ENCODE results near the gene CEP120. TPM values are rescaled to one million over a fixed set of nuclear protein-coding genes. Genes with fewer than 3 reads are reported as not detected.
A peak's percentile ranks its signal among the peaks of the same experiment; 100 is the strongest.
"Not testable (repeated sequence)": the region's sequence is repeated elsewhere in the genome, so short reads cannot be mapped to it uniquely, and the experiment has no call there.

Gene CEP120
- total RNA-seq, 1 donor from 2014 or later = 18.7 TPM

DNA sequence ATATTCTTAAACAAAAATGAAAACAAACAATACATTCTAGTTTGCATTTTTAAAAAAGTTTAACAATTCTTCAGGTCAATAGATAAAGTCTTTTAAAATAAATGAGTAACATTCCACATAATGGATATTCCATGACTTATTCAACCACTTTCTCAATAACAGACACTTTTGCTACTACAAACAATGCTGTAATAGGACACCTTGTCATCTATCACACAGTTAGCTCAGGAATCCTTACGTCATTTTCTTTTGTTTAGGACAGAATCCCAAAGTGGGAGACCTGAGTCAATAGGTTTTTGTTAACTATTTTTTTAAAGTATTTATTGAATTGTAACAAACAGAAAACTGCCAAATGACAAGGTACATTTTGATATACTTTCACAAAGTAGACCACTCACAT is 72.5 kb downstream of the CEP120 start:
- H3K4me1 Mint-ChIP-seq (ENCODE audit: unreplicated experiment) = peaks cover 7% of the 10 kb centered on the region
- no peaks in the 10 kb centered on the region for H3K27me3 Mint-ChIP-seq (ENCODE audit: unreplicated experiment)
- no peak for TF ChIP-seq CTCF (IDR thresholded peaks at IDR 0.05)
- peaks cover 20% of the 10 kb centered on the region for H3K36me3 Mint-ChIP-seq (ENCODE audit: unreplicated experiment)
- no peak overlapping the region for H3K4me3 Mint-ChIP-seq (ENCODE audit: unreplicated experiment)
- peaks cover 13% of the 10 kb centered on the region for H3K9me3 Mint-ChIP-seq (ENCODE audit: unreplicated experiment)
- no peak for DNase-seq (ENCODE audit: extremely low spot score, unreplicated experiment)
- no peak overlapping the region for H3K27ac Mint-ChIP-seq (ENCODE audit: unreplicated experiment)

GRCh38 chr5:123344816-123345426 is 78.3 kb downstream of the CEP120 start:
- peak; percentile 77 for TF ChIP-seq CTCF (IDR thresholded peaks at IDR 0.05)
- Mint-ChIP-seq H3K27ac (ENCODE audit: unreplicated experiment) (no peak overlapping the region), H3K4me1 (ENCODE audit: unreplicated experiment) (peaks cover 2% of the 10 kb centered on the region), H3K4me3 (ENCODE audit: unreplicated experiment) (no peak overlapping the region), H3K9me3 (ENCODE audit: unreplicated experiment) (no peaks in the 10 kb centered on the region), H3K27me3 (ENCODE audit: unreplicated experiment) (no peaks in the 10 kb centered on the region), H3K36me3 (ENCODE audit: unreplicated experiment) (peaks cover 13% of the 10 kb centered on the region)
- no peak for DNase-seq (ENCODE audit: extremely low spot score, unreplicated experiment)

GRCh38 chr5:123340928-123341327 is 82.3 kb downstream of the CEP120 start:
- TF ChIP-seq CTCF (IDR thresholded peaks at IDR 0.05) = no peak
- peaks cover 15% of the 10 kb centered on the region for H3K27me3 Mint-ChIP-seq (ENCODE audit: unreplicated experiment)
- H3K4me3 Mint-ChIP-seq (ENCODE audit: unreplicated experiment) = no peak overlapping the region
- H3K4me1 Mint-ChIP-seq (ENCODE audit: unreplicated experiment) = peaks cover 2% of the 10 kb centered on the region
- no peak overlapping the region for H3K27ac Mint-ChIP-seq (ENCODE audit: unreplicated experiment)
- no peak for DNase-seq (ENCODE audit: extremely low spot score, unreplicated experiment)
- no peaks in the 10 kb centered on the region for H3K9me3 Mint-ChIP-seq (ENCODE audit: unreplicated experiment)
- no peaks in the 10 kb centered on the region for H3K36me3 Mint-ChIP-seq (ENCODE audit: unreplicated experiment)

DNA sequence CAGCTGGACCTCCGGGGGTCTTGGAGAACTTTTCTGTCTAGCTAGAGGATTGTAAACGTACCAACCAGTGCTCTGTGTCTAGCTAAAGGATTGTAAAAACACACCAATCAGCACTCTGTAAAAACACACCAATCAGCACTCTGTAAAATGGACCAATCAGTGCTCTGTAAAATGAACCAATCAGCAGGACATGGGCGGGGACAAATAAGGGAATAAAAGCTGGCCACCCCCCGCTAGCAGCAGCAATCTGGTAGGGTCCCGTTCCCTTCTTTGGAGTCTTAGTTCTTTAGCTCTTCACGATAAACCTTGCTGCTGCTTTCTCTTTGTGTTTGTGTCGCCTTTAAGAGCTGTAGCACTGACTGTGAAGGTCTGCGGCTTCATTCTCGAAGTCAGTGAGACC is 114.8 kb downstream of the CEP120 start:
- DNase-seq (ENCODE audit: extremely low spot score, unreplicated experiment) = not testable (repeated sequence)

DNA sequence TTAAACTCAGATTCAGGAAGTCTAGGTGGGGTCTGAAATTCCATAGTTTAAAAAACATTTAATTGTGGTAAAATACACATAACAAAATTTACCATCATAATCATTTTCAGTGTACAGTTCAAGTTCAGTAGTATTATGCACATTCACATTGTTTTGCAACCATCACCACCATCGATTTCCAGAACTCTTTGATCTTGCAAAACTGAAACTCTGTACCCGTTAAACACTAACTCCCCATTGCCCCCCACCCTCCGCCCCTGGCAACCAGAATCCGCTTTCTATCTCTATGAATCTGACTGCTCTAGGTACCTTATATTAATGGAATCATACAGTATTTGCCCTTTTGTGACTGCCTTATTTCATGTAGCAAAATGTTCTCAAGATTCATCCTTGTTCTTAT is 117.5 kb downstream of the CEP120 start:
- Mint-ChIP-seq H3K9me3 (ENCODE audit: unreplicated experiment) (no peaks in the 10 kb centered on the region), H3K27me3 (ENCODE audit: unreplicated experiment) (peaks cover 18% of the 10 kb centered on the region), H3K4me1 (ENCODE audit: unreplicated experiment) (peaks cover 3% of the 10 kb centered on the region), H3K36me3 (ENCODE audit: unreplicated experiment) (no peaks in the 10 kb centered on the region), H3K4me3 (ENCODE audit: unreplicated experiment) (no peak overlapping the region), H3K27ac (ENCODE audit: unreplicated experiment) (no peak overlapping the region)
- no peak for DNase-seq (ENCODE audit: extremely low spot score, unreplicated experiment)
- no peak for TF ChIP-seq CTCF (IDR thresholded peaks at IDR 0.05)

More for the DNA sequence above, 114.8 kb downstream of the CEP120 start:
- not testable (repeated sequence) for H3K36me3 Mint-ChIP-seq (ENCODE audit: unreplicated experiment); H3K9me3 Mint-ChIP-seq (ENCODE audit: unreplicated experiment); H3K4me3 Mint-ChIP-seq (ENCODE audit: unreplicated experiment); H3K27ac Mint-ChIP-seq (ENCODE audit: unreplicated experiment); H3K4me1 Mint-ChIP-seq (ENCODE audit: unreplicated experiment); H3K27me3 Mint-ChIP-seq (ENCODE audit: unreplicated experiment)
